Neutrophil (primary cell): ENCODE results near the gene NPAS2.

Experiments used
- H3K27ac ChIP-seq: fragments of 200-600 bp; sonication (generic); 2 replicates; pipeline ENCODE4 v1.5.1; 2016; ENCODE audit warnings: mild to moderate bottlenecking, moderate library complexity
- H3K27me3 ChIP-seq: fragments of 200-600 bp; sonication (generic); 2 replicates; pipeline ENCODE4 v1.6.0; 2016; ENCODE audit warnings: mild to moderate bottlenecking
- H3K36me3 ChIP-seq: fragments of 200-600 bp; sonication (generic); 2 replicates; pipeline ENCODE4 v1.5.1; 2017
- H3K4me1 ChIP-seq, 2 experiments: fragments of 200-600 bp in 1 of 2; sonication (generic) in 1 of 2; 1 replicate in 1 of 2; 2 replicates in 1 of 2; pipeline versions ENCODE4 v1.5.1 to v1.6.1; 2013 to 2016; ENCODE audit warnings: low read depth in 1 of 2, low read length in 1 of 2, mild to moderate bottlenecking in 1 of 2, moderate library complexity in 1 of 2; ENCODE audit not compliant: control insufficient read depth in 1 of 2, insufficient read depth in 1 of 2
- H3K4me3 ChIP-seq, 2 experiments: fragments of 200-600 bp in 1 of 2; sonication (generic) in 1 of 2; 1 replicate in 1 of 2; 2 replicates in 1 of 2; pipeline ENCODE4 v1.5.1; 2013 to 2016; ENCODE audit warnings: low read depth in 1 of 2, low read length in 1 of 2, mild to moderate bottlenecking in 1 of 2, moderate library complexity in 1 of 2
- H3K9me3 ChIP-seq: fragments of 200-600 bp; sonication (generic); 2 replicates; pipeline ENCODE4 v1.5.1; 2016
- TF ChIP-seq, protein P1 (sequence below): fragments of 200-600 bp; sonication (generic); IDR thresholded peaks from 2 replicates; pipeline ENCODE4 v1.5.1; 2016; ENCODE audit warnings: antibody characterized with exemption

NPAS2 gene

DNA sequence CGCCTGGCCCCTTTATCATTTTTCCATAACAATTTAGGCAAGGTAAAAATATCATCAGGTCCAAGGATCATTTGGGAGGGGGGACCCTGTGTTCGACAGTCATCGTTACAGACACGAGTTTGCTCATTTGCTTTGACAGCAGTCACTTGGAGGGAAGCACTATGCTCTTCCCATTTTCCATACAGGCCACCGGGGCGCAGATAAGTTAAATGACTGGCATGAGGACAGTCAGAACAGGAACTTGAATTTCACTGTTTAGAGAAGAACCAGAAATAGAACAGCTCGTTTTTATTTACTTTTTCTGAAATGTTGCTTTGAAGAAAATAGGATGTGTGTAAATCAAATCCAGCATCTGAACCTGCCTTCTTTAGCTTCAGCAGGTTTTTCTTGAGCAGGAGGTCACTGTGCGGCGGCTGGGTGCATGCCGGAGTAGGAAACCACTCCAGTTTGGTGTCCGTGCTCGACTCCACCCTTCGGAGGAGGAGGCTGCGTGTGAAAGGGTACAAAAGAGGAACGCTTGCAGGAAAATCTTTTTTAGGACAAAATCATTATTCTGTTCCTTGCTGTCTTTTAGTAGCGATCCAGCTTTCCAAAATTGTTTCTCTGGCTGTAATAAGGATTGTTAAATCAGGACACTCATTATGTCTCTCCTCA, 15.2 kb downstream of the NPAS2 start:
- Histone ChIP-seq H3K4me1 (no peaks in the 10 kb centered on the region), H3K4me3 (no peak overlapping the region), H3K36me3 (no peaks in the 10 kb centered on the region), H3K27ac (no peak overlapping the region), H3K9me3 (no peaks in the 10 kb centered on the region), H3K27me3 (peaks cover 46% of the 10 kb centered on the region)
- TF ChIP-seq, protein P1, sequence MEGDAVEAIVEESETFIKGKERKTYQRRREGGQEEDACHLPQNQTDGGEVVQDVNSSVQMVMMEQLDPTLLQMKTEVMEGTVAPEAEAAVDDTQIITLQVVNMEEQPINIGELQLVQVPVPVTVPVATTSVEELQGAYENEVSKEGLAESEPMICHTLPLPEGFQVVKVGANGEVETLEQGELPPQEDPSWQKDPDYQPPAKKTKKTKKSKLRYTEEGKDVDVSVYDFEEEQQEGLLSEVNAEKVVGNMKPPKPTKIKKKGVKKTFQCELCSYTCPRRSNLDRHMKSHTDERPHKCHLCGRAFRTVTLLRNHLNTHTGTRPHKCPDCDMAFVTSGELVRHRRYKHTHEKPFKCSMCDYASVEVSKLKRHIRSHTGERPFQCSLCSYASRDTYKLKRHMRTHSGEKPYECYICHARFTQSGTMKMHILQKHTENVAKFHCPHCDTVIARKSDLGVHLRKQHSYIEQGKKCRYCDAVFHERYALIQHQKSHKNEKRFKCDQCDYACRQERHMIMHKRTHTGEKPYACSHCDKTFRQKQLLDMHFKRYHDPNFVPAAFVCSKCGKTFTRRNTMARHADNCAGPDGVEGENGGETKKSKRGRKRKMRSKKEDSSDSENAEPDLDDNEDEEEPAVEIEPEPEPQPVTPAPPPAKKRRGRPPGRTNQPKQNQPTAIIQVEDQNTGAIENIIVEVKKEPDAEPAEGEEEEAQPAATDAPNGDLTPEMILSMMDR = no peak

DNA sequence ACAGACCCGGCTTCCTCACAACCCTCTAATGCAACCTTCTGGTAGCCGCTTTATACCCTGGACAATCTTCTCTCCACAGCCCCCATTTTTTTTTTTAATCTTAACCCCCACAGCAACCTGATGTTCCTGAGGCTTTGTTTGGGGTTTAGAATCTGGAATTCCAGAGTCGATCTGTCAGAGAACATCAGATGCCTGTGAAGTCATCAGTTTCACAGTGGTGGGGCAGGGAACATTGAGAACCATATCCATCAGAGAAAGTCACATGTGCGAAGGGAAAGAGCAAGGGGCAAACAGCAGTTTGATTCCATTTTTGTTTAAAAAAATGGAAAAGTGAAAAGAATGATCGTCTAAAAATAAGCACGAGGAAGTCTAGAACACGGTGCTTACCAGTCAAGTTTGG, 20.6 kb downstream of the NPAS2 start:
- TF ChIP-seq, protein P1 = no peak
- no peak overlapping the region for H3K4me3 ChIP-seq
- no peaks in the 10 kb centered on the region for H3K4me1 ChIP-seq
- H3K36me3 ChIP-seq = no peaks in the 10 kb centered on the region
- peaks cover 56% of the 10 kb centered on the region for H3K27me3 ChIP-seq
- H3K27ac ChIP-seq = no peak overlapping the region
- H3K9me3 ChIP-seq = no peaks in the 10 kb centered on the region

DNA sequence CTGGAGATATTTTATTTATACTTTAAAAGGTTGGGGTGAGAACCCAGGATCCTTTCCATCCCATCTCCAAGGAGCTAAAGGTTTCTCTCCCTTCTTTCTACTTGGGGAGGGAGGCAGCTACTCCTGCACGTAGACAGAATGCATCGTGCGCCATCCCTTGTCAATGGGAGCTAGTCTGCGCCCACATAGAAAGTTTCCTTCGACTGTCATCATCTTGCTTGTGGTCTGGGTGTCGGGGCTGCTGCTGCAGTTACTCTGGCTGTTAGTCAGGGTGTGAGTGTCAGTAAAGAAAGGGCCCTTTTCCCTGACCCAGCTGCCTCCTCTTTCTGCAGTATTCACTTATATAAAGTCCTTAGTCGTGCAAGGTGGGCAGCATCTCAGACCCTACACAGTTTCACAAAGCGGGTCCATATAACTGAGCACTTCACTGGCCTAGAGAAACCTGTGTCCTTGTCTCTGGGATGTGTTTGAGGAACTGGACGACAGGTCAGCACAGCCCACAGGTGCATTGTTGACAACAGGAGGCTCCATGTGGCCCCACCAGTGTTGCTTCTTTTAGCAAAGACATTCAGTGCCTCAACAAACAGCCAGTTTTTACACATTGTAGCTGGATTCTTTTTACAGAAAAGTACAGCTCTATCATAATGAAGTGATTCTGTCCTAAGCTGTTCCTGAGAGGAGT, 22.4 kb downstream of the NPAS2 start:
- TF ChIP-seq, protein P1 = no peak
- H3K27ac ChIP-seq = no peak overlapping the region
- H3K4me3 ChIP-seq = no peak overlapping the region
- H3K9me3 ChIP-seq = no peaks in the 10 kb centered on the region
- peaks cover 39% of the 10 kb centered on the region for H3K27me3 ChIP-seq
- no peaks in the 10 kb centered on the region for H3K36me3 ChIP-seq
- H3K4me1 ChIP-seq = no peaks in the 10 kb centered on the region

DNA sequence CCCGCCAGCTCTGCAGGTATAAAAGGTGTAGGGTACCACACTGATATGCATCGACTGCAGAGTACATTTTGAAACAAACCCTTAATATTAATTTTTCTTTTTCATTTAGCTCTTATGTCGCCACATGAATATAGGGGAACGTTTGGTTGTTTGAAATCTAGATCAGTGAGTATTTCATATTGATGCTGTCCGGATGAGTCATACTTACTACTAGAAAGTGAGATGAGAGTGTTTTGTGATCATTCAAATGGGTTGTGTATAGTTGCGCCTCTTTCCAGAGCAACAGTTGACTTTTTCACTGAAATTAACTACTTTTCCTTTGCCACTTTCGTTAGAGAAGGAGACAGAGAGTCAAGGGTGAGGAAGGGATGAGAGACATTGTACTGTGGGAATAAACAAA, 24.6 kb downstream of the NPAS2 start:
- TF ChIP-seq, protein P1 = no peak
- H3K36me3 ChIP-seq = no peaks in the 10 kb centered on the region
- H3K9me3 ChIP-seq = no peaks in the 10 kb centered on the region
- H3K27me3 ChIP-seq = peaks cover 45% of the 10 kb centered on the region
- no peak overlapping the region for H3K27ac ChIP-seq
- H3K4me3 ChIP-seq = no peak overlapping the region
- H3K4me1 ChIP-seq = no peaks in the 10 kb centered on the region

DNA sequence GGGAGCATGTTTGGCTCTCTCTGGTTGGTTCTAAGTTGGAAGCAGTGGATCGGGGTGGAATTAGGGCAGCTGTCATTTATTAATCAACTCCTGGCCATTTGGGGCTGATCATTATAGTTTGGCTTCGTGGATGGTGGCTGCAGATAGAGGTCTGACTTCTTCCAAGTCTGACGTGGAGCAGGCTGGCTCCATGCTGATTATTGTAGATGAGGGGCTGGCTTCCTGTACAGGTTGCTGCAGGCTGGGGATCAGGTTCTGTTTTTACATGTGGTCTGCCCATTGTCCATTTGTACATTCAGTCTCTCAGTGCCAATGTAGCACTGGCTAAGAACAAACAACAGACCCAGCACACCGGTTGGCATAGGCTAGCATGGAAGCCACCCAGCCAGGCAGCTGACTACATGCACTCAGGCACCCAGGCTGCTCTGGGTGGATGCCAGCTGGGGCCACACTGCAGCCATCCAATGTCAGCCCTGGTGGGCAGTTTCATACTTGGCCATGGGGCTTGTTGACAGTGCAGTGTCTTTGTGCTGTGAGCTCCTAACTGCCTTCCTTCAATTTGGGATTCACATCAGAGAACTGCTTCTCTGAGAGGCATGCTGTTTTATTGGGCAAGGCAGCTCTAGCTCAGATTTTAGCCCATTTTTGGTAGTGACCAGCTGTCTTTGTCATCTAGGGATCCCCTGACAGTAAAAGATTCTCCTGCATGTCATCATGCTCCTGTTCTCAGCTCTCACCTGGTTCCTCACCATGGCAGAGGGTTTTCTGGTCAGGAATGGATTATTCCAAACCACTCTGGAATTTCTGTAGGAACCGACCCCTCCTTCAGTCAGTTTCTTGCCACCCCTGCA, 25.4 kb downstream of the NPAS2 start:
- no peaks in the 10 kb centered on the region for H3K4me1 ChIP-seq

More for the DNA sequence above, 25.4 kb downstream of the NPAS2 start:
- TF ChIP-seq, protein P1 = no peak
- Histone ChIP-seq H3K27ac (no peak overlapping the region), H3K4me3 (no peak overlapping the region), H3K36me3 (no peaks in the 10 kb centered on the region), H3K27me3 (peaks cover 47% of the 10 kb centered on the region), H3K9me3 (no peaks in the 10 kb centered on the region)
